Brain microvascular endothelial cell (primary cell): ENCODE measurements around the gene SCART1.
"Not testable (repeated sequence)": the region's sequence is repeated elsewhere in the genome, so short reads cannot be mapped to it uniquely, and the experiment has no call there.

Experiments
- DNase-seq: peaks from one replicate; pipeline ENCODE4 v3.0.0-alpha.2; 2020
- H3K27ac ChIP-seq: fragments of 250-450 bp; sonication (Bioruptor Pico); 2 replicates; pipeline ENCODE4 v1.5.1; 2020; ENCODE audit warnings: mild to moderate bottlenecking, moderate library complexity
- H3K27me3 ChIP-seq: fragments of 250-450 bp; sonication (Bioruptor Pico); replicated peaks from 2 replicates; pipeline ENCODE4 v1.5.1; 2020; ENCODE audit warnings: mild to moderate bottlenecking
- H3K36me3 ChIP-seq: fragments of 250-450 bp; sonication (Bioruptor Pico); replicated peaks from 2 replicates; pipeline ENCODE4 v1.5.1; 2020; ENCODE audit warnings: mild to moderate bottlenecking
- H3K4me3 ChIP-seq: 2 replicates; pipeline ENCODE4 v1.5.1; 2011; ENCODE audit warnings: low read depth, mild to moderate bottlenecking, control low read depth, low read length, moderate library complexity
- in situ Hi-C: cut with HindIII; loops from 2 replicates; pipeline ENCODE4 v1.10.0; 2017; ENCODE audit warnings: low sequenced_read_pairs, low pct_ligation_motif_present
- TF ChIP-seq, protein P1 (sequence below): IDR thresholded peaks from 2 replicates; pipeline ENCODE4 v1.5.1; 2011; ENCODE audit warnings: low read depth, mild to moderate bottlenecking, moderate library complexity, low read length, control low read depth, inconsistent platforms; ENCODE audit errors: missing control alignments

SCART1 gene

DNA sequence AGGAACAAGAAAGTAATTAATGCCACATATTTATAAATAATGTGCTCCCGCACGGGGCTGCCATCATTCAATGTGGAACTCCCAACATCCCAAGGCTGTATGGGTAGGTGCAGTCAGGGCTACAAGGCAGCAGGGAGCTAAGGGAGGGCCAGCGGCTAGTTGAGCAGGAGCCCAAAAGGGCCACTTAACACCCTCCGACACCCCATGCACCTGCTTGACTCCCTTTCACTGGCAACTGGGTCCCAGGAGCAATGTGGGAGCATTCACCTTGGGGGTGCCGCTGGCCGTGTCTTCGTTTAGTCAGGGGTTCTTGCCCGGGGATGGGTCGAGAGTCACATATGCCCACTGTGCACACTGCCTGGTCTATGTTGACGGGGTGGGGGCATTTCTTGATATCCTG lies 27.9 kb downstream of the SCART1 start:
- in situ Hi-C loops, result no loop called here
- TF ChIP-seq, protein P1, sequence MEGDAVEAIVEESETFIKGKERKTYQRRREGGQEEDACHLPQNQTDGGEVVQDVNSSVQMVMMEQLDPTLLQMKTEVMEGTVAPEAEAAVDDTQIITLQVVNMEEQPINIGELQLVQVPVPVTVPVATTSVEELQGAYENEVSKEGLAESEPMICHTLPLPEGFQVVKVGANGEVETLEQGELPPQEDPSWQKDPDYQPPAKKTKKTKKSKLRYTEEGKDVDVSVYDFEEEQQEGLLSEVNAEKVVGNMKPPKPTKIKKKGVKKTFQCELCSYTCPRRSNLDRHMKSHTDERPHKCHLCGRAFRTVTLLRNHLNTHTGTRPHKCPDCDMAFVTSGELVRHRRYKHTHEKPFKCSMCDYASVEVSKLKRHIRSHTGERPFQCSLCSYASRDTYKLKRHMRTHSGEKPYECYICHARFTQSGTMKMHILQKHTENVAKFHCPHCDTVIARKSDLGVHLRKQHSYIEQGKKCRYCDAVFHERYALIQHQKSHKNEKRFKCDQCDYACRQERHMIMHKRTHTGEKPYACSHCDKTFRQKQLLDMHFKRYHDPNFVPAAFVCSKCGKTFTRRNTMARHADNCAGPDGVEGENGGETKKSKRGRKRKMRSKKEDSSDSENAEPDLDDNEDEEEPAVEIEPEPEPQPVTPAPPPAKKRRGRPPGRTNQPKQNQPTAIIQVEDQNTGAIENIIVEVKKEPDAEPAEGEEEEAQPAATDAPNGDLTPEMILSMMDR, result no peak
- no peak overlapping the region for H3K27ac ChIP-seq
- no peak for DNase-seq
- no peaks in the 10 kb centered on the region for H3K36me3 ChIP-seq
- no peak overlapping the region for H3K4me3 ChIP-seq
- H3K27me3 ChIP-seq, result no peaks in the 10 kb centered on the region

DNA sequence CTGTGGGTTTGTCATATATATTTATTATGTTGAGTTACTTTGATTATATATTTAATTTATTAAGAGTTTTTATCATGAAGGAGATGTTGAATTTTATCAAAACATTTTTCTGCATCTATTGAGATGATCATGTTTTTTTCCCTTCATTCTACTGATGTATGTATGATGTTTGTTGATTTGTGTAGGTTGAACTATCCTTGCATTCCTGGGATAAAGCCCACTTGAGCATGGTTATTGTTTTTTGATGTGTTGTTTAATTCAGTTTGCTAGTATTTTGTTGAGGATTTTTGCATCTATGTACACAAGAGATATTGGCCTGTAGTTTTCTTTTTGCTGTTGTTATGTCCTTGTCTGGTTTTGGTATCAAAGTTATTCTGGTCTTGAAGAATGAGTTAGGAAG lies 31.1 kb downstream of the SCART1 start:
- no peak overlapping the region for H3K27ac ChIP-seq
- no peaks in the 10 kb centered on the region for H3K36me3 ChIP-seq
- H3K27me3 ChIP-seq, result no peaks in the 10 kb centered on the region
- in situ Hi-C loops, result no loop called here
- DNase-seq, result no peak
- H3K4me3 ChIP-seq, result no peak overlapping the region
- TF ChIP-seq, protein P1, result no peak

DNA sequence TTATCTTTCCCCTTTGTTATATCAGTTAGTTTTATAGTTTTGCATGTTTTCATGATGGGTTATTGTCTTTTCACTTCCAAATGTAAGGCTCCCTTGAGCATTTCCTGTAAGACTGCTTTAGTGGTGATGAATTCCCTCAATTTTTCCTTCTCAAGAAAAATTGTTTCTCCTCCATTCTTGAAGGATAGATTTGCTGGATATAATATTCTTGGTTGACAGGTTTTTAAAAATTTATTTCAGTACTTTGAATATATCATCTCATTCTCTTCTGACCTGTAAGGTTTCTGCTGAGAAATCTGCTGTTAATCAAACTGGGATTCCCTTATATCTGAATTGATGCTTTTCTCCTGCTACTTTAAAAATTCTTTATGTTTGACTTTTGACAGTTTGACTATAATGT lies 33.3 kb downstream of the SCART1 start:
- H3K27me3 ChIP-seq, result no peaks in the 10 kb centered on the region
- no peak overlapping the region for H3K4me3 ChIP-seq
- TF ChIP-seq, protein P1, result no peak
- no peaks in the 10 kb centered on the region for H3K36me3 ChIP-seq
- no peak for DNase-seq
- in situ Hi-C loops, result no loop called here
- no peak overlapping the region for H3K27ac ChIP-seq

DNA sequence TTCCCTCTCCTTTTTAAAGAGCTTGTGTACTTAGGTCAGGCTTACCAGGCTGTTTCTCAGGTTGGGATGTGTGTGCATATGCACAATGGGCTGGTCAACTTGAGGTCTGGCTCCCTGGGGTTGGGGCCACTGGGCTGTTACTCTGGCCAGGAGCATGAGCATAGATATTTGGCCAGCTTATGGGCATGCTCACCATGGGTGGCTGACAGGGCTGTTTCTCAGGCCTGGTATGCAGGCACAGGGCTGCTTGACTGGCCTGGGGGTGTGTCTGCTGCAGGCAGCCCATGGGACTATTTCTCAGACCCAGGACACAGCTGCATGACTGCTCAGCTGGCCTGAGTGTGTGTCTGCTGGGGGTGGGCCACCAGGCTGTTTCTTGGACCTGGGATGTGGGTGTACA lies 34.6 kb downstream of the SCART1 start:
- in situ Hi-C loops, result no loop called here

DNA sequence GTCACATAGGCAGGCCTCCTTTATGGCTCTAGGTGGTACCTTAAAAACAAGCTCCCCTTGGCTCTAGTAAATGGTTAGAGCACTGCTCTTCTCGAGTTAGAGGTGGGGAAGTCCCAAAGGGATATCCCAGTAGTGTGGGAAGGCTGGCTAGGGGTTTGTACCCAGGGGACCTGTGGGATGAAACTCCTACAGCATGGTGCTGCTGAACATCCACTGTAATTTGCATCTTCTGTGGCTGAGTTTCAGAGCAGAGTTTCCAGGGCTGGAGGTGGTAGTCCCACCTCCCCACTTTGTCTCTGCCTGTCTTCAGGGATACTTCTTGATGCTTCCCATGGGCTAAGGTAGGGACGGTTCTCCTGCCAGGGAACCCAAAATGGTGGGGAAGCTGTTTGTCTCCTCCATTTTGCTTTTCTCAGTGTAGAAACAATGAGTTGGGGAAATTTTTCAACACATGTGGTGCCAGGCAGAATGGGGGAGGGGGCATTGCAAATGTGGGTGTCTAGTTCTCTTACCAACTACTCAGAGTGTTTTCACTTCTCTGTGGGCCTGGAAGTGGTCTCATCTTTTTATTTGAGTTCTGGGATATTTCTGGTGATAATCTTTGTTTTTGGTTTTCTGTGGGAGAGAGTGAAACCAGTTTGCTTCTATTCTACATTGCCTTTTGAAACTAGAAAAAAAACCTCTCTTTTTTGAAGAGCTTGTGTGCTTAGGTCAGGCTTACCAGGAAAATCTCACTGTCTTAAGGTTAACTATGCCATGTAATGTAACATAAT lies 36.3 kb downstream of the SCART1 start:
- no peak for DNase-seq
- no peak overlapping the region for H3K4me3 ChIP-seq
- H3K27ac ChIP-seq, result no peak overlapping the region
- TF ChIP-seq, protein P1, result no peak
- in situ Hi-C loops, result no loop called here
- H3K36me3 ChIP-seq, result no peaks in the 10 kb centered on the region
- H3K27me3 ChIP-seq, result no peaks in the 10 kb centered on the region

More for the DNA sequence above, 34.6 kb downstream of the SCART1 start:
- Histone ChIP-seq H3K36me3 (no peaks in the 10 kb centered on the region), H3K27me3 (no peaks in the 10 kb centered on the region), H3K4me3 (no peak overlapping the region), H3K27ac (no peak overlapping the region)
- TF ChIP-seq, protein P1, result no peak
- DNase-seq, result no peak

DNA sequence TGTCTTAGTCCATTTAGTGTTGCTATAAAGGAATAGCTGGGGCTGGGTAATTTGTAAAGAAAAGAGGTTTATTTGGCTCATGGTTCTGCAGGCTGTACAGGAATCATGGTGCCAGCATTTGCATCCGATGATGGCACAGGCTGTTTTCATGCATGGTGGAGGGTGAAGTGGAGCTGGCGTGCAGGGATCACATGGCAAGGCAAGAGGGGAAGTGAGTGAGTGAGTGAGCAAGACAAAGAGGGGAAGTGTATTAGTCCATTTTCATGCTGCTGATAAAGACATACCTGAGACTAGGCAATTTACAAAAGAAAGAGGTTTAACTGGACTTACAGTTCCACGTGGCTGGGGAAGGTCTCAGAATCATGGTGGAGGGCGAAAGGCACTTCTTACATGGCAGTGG lies 39.8 kb downstream of the SCART1 start:
- in situ Hi-C loops, H3K4me3 ChIP-seq, H3K36me3 ChIP-seq, H3K27ac ChIP-seq, DNase-seq, H3K27me3 ChIP-seq: not testable (repeated sequence)
